ENCODE measurements around the gene CMTM4.

Gene CMTM4

DNA sequence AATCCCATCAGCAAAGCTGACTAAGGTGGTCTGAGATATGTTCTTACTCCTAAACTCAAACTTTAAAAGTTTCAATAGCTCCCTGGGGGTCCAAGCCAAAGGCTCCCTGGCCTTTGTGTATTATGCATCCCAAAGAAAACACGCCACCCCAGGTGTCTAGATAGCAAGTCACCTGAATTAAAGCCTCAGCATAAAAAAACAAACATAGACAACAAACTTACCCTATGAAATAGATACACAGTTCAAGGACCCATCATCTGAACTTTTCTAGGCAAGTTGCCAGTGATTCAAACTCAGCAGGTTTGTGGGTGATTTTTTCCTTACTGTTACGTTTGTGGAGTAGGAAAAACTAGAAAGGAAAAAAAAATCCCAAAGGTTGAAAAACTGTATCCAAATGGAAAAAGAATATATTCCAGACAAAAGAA, 79.5 kb downstream of the CMTM4 start:
- Histone ChIP-seq H3K27me3 (ENCODE audit: insufficient read depth, low read depth) (no peaks in the 10 kb centered on the region), H3K4me1 (ENCODE audit: low read depth, poor library complexity, severe bottlenecking) (no peaks in the 10 kb centered on the region), H3K27ac (no peak overlapping the region), H2AFZ (ENCODE audit: low read depth) (no peak overlapping the region), H3K79me2 (ENCODE audit: insufficient read depth, low read depth) (no peaks in the 10 kb centered on the region), H3K4me3 (IDR thresholded peaks at IDR 0.05; ENCODE audit: insufficient read depth, low read depth, low read length) (no peak overlapping the region), H3K4me2 (no peak overlapping the region), H4K20me1 (ENCODE audit: insufficient read depth) (no peaks in the 10 kb centered on the region), H3K9ac (no peak overlapping the region), H3K36me3 (ENCODE audit: insufficient read depth) (no peaks in the 10 kb centered on the region)
- TF ChIP-seq CTCF (conservative IDR thresholded peaks at IDR 0.05; ENCODE audit: low read depth, low read length): no peak

DNA sequence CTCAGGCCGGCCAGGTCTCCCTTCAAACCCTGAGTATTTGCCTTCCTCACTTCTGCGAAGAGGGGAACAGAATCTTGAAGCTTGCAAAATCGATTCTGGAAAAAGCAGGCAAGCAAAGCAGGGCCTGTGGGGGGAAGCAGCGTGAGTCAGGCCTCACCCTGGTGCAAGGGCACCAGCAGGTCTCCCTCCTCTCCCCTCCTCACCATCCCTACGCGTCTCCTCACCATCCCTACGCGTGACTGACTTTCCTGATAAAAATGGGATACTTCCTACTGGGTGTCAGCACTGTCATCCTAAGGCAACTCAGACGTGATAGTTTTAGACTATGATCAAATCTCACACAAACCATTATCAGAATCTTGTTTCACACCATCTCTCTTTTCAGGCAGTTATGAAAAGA, 80.0 kb downstream of the CMTM4 start:
- no peak for TF ChIP-seq CTCF (conservative IDR thresholded peaks at IDR 0.05; ENCODE audit: low read depth, low read length)
- Histone ChIP-seq H2AFZ (ENCODE audit: low read depth) (no peak overlapping the region), H4K20me1 (ENCODE audit: insufficient read depth) (no peaks in the 10 kb centered on the region), H3K4me3 (IDR thresholded peaks at IDR 0.05; ENCODE audit: insufficient read depth, low read depth, low read length) (no peak overlapping the region), H3K79me2 (ENCODE audit: insufficient read depth, low read depth) (no peaks in the 10 kb centered on the region), H3K27me3 (ENCODE audit: insufficient read depth, low read depth) (no peaks in the 10 kb centered on the region), H3K9ac (no peak overlapping the region), H3K36me3 (ENCODE audit: insufficient read depth) (no peaks in the 10 kb centered on the region), H3K4me2 (no peak overlapping the region), H3K27ac (no peak overlapping the region), H3K4me1 (ENCODE audit: low read depth, poor library complexity, severe bottlenecking) (no peaks in the 10 kb centered on the region)

DNA sequence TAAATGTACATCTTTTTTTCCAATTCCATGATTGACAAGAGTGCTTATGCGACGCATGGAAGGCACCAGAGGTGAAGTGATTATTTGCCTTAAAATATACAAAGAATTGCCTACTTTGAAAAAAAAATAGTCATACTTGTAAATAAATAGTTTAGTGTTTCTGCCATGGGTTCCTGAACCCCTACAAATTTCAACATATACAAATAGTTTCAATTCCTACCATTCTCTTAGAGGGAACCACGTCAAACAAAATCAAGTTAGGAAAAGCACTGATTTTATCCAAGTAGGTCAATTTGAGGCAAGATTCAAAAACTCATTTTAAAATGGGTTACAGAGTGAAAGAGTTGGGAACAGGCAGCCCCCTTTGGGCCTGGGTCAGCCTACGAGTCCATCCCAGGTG, 80.4 kb downstream of the CMTM4 start:
- no peak overlapping the region for H2AFZ ChIP-seq (ENCODE audit: low read depth)
- H3K4me2 ChIP-seq: no peak overlapping the region
- TF ChIP-seq CTCF (conservative IDR thresholded peaks at IDR 0.05; ENCODE audit: low read depth, low read length): no peak
- H3K79me2 ChIP-seq (ENCODE audit: insufficient read depth, low read depth): no peaks in the 10 kb centered on the region
- no peaks in the 10 kb centered on the region for H3K36me3 ChIP-seq (ENCODE audit: insufficient read depth)
- H3K27me3 ChIP-seq (ENCODE audit: insufficient read depth, low read depth): no peaks in the 10 kb centered on the region
- H3K4me3 ChIP-seq (IDR thresholded peaks at IDR 0.05; ENCODE audit: insufficient read depth, low read depth, low read length): no peak overlapping the region
- H3K27ac ChIP-seq: no peak overlapping the region
- no peaks in the 10 kb centered on the region for H4K20me1 ChIP-seq (ENCODE audit: insufficient read depth)
- H3K9ac ChIP-seq: no peak overlapping the region
- no peaks in the 10 kb centered on the region for H3K4me1 ChIP-seq (ENCODE audit: low read depth, poor library complexity, severe bottlenecking)

- Histone ChIP-seq H2AFZ (ENCODE audit: low read depth) (no peak overlapping the region), H3K4me3 (IDR thresholded peaks at IDR 0.05; ENCODE audit: insufficient read depth, low read depth, low read length) (no peak overlapping the region), H4K20me1 (ENCODE audit: insufficient read depth) (no peaks in the 10 kb centered on the region), H3K9ac (no peak overlapping the region), H3K79me2 (ENCODE audit: insufficient read depth, low read depth) (no peaks in the 10 kb centered on the region), H3K27ac (no peak overlapping the region), H3K4me1 (ENCODE audit: low read depth, poor library complexity, severe bottlenecking) (no peaks in the 10 kb centered on the region), H3K36me3 (ENCODE audit: insufficient read depth) (no peaks in the 10 kb centered on the region), H3K27me3 (ENCODE audit: insufficient read depth, low read depth) (no peaks in the 10 kb centered on the region), H3K4me2 (no peak overlapping the region)
- TF ChIP-seq CTCF (conservative IDR thresholded peaks at IDR 0.05; ENCODE audit: low read depth, low read length): no peak
Measured at GRCh38 chr16:66614161-66614802, 82.3 kb downstream of the CMTM4 start.
